Neural crest cell (in vitro differentiated cells): Measurements from ENCODE around the gene RAB5B. TPM values are rescaled to one million over a fixed set of nuclear protein-coding genes. Genes with fewer than 3 reads are reported as not detected.
A peak's percentile ranks its signal among the peaks of the same experiment; 100 is the strongest.
"Not testable (repeated sequence)": the region's sequence is repeated elsewhere in the genome, so short reads cannot be mapped to it uniquely, and the experiment has no call there.

Experiments used
- DNase-seq: peaks from one replicate; pipeline ENCODE4 v3.0.0; 2021; ENCODE audit warnings: low read depth, mixed read lengths, low spot score
- H3K27ac Mint-ChIP-seq: one replicate; pipeline ENCODE4 v1.8.0; 2021; ENCODE audit warnings: mild to moderate bottlenecking, mixed read lengths; ENCODE audit not compliant: unreplicated experiment
- H3K27me3 Mint-ChIP-seq: 2 replicates; pipeline ENCODE4 v1.8.0; 2021; ENCODE audit warnings: low read depth, mild to moderate bottlenecking, mixed read lengths
- H3K36me3 Mint-ChIP-seq: 2 replicates; pipeline ENCODE4 v1.8.0; 2021; ENCODE audit warnings: low read depth, mild to moderate bottlenecking, mixed read lengths
- H3K4me1 Mint-ChIP-seq: 2 replicates; pipeline ENCODE4 v1.8.0; 2021; ENCODE audit warnings: mixed read lengths
- H3K4me3 Mint-ChIP-seq: one replicate; pipeline ENCODE4 v1.8.0; 2021; ENCODE audit warnings: mild to moderate bottlenecking, mixed read lengths
- H3K9me3 Mint-ChIP-seq: 2 replicates; pipeline ENCODE4 v1.8.0; 2021; ENCODE audit warnings: mixed read lengths
- total RNA-seq: library from RNA; stranded (reverse); gene quantifications from 2 replicates; pipeline ENCODE4 v1.2.1, GENCODE V29; 2021
- TF ChIP-seq, protein P1 (sequence below): fragments of 200-600 bp; sonication (generic); conservative IDR thresholded peaks from 2 replicates; pipeline ENCODE4 v1.5.0; 2021; ENCODE audit warnings: antibody characterized with exemption, mild to moderate bottlenecking

Gene RAB5B
- total RNA-seq, 1 donor from 2014 or later = 86.5 TPM

GRCh38 chr12:55997535-55997859 lies 23.6 kb downstream of the RAB5B start:
- DNase-seq = no peak
- Mint-ChIP-seq H3K9me3 (no peaks in the 10 kb centered on the region), H3K36me3 (peaks cover 12% of the 10 kb centered on the region), H3K27me3 (no peaks in the 10 kb centered on the region), H3K4me3 (peak overlapping the region; percentile 94), H3K4me1 (peaks cover 33% of the 10 kb centered on the region), H3K27ac (peak overlapping the region; percentile 93)
- TF ChIP-seq, protein P1, sequence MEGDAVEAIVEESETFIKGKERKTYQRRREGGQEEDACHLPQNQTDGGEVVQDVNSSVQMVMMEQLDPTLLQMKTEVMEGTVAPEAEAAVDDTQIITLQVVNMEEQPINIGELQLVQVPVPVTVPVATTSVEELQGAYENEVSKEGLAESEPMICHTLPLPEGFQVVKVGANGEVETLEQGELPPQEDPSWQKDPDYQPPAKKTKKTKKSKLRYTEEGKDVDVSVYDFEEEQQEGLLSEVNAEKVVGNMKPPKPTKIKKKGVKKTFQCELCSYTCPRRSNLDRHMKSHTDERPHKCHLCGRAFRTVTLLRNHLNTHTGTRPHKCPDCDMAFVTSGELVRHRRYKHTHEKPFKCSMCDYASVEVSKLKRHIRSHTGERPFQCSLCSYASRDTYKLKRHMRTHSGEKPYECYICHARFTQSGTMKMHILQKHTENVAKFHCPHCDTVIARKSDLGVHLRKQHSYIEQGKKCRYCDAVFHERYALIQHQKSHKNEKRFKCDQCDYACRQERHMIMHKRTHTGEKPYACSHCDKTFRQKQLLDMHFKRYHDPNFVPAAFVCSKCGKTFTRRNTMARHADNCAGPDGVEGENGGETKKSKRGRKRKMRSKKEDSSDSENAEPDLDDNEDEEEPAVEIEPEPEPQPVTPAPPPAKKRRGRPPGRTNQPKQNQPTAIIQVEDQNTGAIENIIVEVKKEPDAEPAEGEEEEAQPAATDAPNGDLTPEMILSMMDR = no peak

- Mint-ChIP-seq H3K4me3 (peak overlapping the region; percentile 65), H3K27ac (peak overlapping the region; percentile 32), H3K36me3 (peaks cover 20% of the 10 kb centered on the region), H3K4me1 (peaks cover 33% of the 10 kb centered on the region)
- DNase-seq, H3K27me3 Mint-ChIP-seq, H3K9me3 Mint-ChIP-seq: not testable (repeated sequence)
Observed at GRCh38 chr12:55999522-55999921, 25.6 kb downstream of the RAB5B start.

DNA sequence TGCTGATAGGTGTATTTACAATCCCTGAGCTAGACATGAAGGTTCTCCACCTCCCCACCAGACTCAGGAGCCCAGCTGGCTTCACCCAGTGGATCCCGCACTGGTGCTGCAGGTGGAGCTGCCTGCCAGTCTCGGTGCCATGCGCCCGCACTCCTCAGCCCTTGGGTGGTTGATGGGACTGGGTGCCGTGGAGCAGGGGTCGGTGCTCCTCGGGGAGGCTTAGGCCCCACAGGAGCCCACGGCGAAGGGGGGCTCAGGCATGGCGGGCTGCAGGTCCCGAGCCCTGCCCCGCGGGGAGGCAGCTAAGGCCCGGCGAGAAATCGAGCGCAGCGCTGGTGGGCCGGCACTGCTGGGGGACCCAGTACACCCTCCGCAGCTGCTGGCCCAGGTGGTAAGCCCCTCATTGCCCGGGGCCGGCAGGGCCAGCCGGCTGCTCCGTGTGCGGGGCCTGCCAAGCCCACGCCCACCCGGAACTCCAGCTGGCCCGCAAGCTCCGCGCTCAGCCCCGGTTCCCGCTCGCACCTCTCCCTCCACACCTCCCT lies 26.2 kb downstream of the RAB5B start:
- H3K27me3 Mint-ChIP-seq, DNase-seq, H3K27ac Mint-ChIP-seq, H3K9me3 Mint-ChIP-seq: not testable (repeated sequence)
- Mint-ChIP-seq H3K4me3 (peak overlapping the region; percentile 65), H3K36me3 (peaks cover 26% of the 10 kb centered on the region), H3K4me1 (peaks cover 33% of the 10 kb centered on the region)

GRCh38 chr12:56001487-56002100 lies 27.7 kb downstream of the RAB5B start:
- Mint-ChIP-seq H3K36me3 (peaks cover 26% of the 10 kb centered on the region), H3K4me3 (peak overlapping the region; percentile 58), H3K9me3 (no peaks in the 10 kb centered on the region), H3K27ac (no peak overlapping the region), H3K27me3 (no peaks in the 10 kb centered on the region), H3K4me1 (peaks cover 30% of the 10 kb centered on the region)
- TF ChIP-seq, protein P1 = no peak
- DNase-seq = no peak

DNA sequence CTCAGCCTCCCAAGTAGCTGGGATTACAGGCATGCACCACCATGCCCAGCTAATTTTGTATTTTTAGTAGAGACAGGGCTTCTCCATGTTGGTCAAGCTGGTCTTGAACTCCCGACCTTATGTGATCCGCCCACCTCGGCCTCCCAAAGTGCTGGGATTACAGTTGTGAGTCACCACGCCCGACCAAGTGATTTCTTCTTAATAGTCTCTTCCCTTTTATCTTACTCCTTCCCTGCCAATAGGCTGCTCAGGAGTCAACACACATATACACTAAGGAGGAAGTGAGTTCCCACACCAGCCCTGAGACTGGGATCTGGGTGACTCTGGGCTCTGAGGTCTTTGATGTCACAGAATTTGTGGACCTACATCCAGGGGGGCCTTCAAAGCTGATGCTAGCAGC lies 29.5 kb downstream of the RAB5B start:
- H3K27ac Mint-ChIP-seq, H3K9me3 Mint-ChIP-seq, DNase-seq, H3K27me3 Mint-ChIP-seq: not testable (repeated sequence)
- peaks cover 32% of the 10 kb centered on the region for H3K36me3 Mint-ChIP-seq
- H3K4me3 Mint-ChIP-seq = peak overlapping the region; percentile 67
- H3K4me1 Mint-ChIP-seq = peaks cover 28% of the 10 kb centered on the region

DNA sequence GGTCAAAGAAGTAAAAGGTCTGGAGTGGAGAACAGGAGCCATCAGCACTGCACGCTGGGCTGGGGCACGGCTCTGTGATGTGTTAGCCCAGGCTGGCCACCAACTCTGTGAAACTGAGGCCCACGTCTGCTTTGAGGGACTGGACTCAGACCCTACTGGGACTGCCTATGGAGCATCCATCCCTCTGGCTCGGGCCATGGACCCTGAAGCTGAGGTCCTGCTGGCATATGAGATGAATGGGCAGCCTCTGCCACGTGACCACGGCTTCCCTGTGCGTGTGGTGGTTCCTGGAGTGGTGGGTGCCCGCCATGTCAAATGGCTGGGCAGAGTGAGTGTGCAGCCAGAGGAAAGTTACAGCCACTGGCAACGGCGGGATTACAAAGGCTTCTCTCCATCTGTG lies 30.3 kb downstream of the RAB5B start:
- no peak for DNase-seq
- TF ChIP-seq, protein P1 = no peak
- peak overlapping the region; percentile 86 for H3K4me3 Mint-ChIP-seq
- H3K27ac Mint-ChIP-seq = no peak overlapping the region
- H3K9me3 Mint-ChIP-seq = no peaks in the 10 kb centered on the region
- H3K36me3 Mint-ChIP-seq = peaks cover 32% of the 10 kb centered on the region
- no peaks in the 10 kb centered on the region for H3K27me3 Mint-ChIP-seq
- peaks cover 28% of the 10 kb centered on the region for H3K4me1 Mint-ChIP-seq
